HepG2 (cell line): Measurements from ENCODE around the gene SRD5A1.

Experiments
- CTCF ChIP-seq: sonication (generic); formaldehyde crosslinking; IDR thresholded peaks from 2 replicates; pipeline ENCODE4 v1.5.0; 2020; ENCODE audit warnings: mild to moderate bottlenecking, missing genetic modification reagents, moderate library complexity
- EEA1 ChIP-seq: sonication (generic); formaldehyde crosslinking; IDR thresholded peaks from 2 replicates; pipeline ENCODE4 v1.5.1; 2020; ENCODE audit warnings: mild to moderate bottlenecking, missing genetic modification reagents, borderline replicate concordance
- FOSL2 ChIP-seq: sonication (generic); formaldehyde crosslinking; IDR thresholded peaks from 2 replicates; pipeline ENCODE4 v1.4.0; 2020; ENCODE audit warnings: missing genetic modification reagents
- JUNB ChIP-seq: sonication (generic); formaldehyde crosslinking; IDR thresholded peaks from 2 replicates; pipeline ENCODE4 v1.8.0; 2022; ENCODE audit warnings: missing genetic modification reagents, mild to moderate bottlenecking, borderline replicate concordance
- KIAA2018 ChIP-seq: sonication (generic); formaldehyde crosslinking; IDR thresholded peaks from 2 replicates; pipeline ENCODE4 v1.5.0; 2020; ENCODE audit warnings: mild to moderate bottlenecking, missing genetic modification reagents, borderline replicate concordance

DNA sequence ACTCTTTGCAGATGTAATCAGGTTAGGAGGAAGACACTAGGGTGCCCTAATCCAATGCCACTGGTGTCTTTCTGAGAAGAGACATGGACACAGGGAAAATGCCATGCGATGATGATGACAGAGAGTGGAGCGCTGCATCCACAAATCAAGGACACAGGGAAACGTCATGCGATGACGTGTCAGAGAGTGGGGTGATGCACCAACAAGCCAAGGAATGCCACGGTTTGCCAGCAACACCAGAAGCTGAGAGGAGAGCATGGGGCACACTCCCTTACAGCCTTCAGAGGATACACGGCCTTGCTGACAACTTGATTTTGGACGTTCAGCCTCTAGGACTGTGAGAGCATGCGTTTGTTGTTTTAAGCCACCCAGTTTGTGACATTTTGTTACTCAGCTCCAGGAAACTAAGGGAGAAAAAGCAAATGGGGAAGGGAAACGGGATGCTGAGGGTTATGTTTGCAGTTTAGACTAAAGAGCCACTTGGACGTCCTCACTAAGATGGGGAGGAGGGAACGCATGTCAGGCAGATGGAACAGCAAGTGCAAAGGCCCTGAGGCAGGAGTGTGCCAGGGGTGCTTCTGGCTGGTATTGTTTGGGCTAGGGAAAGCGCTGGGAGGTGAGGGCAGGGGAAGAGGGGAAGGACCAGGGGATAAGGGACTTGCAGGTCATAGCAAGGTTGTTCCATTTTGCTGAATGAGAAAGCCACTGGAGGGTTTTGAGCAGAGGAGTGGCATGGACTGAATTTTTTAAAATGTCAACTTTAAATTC is 77.5 kb downstream of the SRD5A1 start:
- TF ChIP-seq JUNB (CRISPR knock-in tag) (no peak), FOSL2 (no peak), KIAA2018 (CRISPR knock-in tag) (no peak), EEA1 (CRISPR knock-in tag) (no peak), CTCF (CRISPR knock-in tag) (no peak)
